Adipocyte (in vitro differentiated cells): ENCODE measurements around the gene KIF4B.
"Not testable (repeated sequence)": the region's sequence is repeated elsewhere in the genome, so short reads cannot be mapped to it uniquely, and the experiment has no call there.

Experiments
- DNase-seq: peaks from one replicate; pipeline ENCODE4 v3.0.0-alpha.2; 2015; ENCODE audit warnings: low read depth
- H3K27me3 ChIP-seq: replicated peaks from 2 replicates; pipeline ENCODE4 v1.7.0; 2013; ENCODE audit warnings: mild to moderate bottlenecking, low read length, moderate library complexity; ENCODE audit not compliant: control insufficient read depth, insufficient read depth
- H3K36me3 ChIP-seq: 2 replicates; pipeline ENCODE4 v1.7.0; 2013; ENCODE audit warnings: low read length, mild to moderate bottlenecking, moderate library complexity; ENCODE audit not compliant: control insufficient read depth, insufficient read depth, severe bottlenecking
- H3K4me1 ChIP-seq: 2 replicates; pipeline ENCODE4 v1.7.0; 2013; ENCODE audit warnings: mild to moderate bottlenecking, low read length, moderate library complexity; ENCODE audit not compliant: control insufficient read depth, insufficient read depth
- H3K4me3 ChIP-seq: 2 replicates; pipeline ENCODE4 v1.7.0; 2013; ENCODE audit warnings: mild to moderate bottlenecking, low read length, moderate library complexity
- H3K9ac ChIP-seq: 2 replicates; pipeline ENCODE4 v1.7.0; 2013; ENCODE audit warnings: mild to moderate bottlenecking, low read length, moderate library complexity
- H3K9me3 ChIP-seq: 2 replicates; pipeline ENCODE4 v1.7.0; 2013; ENCODE audit warnings: mild to moderate bottlenecking, low read length, moderate library complexity; ENCODE audit not compliant: control insufficient read depth

Gene KIF4B

GRCh38 chr5:155034145-155034744, 20.7 kb downstream of the KIF4B start:
- not testable (repeated sequence) for H3K27me3 ChIP-seq, H3K9ac ChIP-seq, H3K9me3 ChIP-seq, H3K4me1 ChIP-seq, DNase-seq, H3K36me3 ChIP-seq, H3K4me3 ChIP-seq

- H3K27me3 ChIP-seq, H3K9me3 ChIP-seq, H3K4me1 ChIP-seq, DNase-seq, H3K9ac ChIP-seq, H3K36me3 ChIP-seq, H3K4me3 ChIP-seq: not testable (repeated sequence)
These were observed 21.5 kb downstream of the KIF4B start for GRCh38 chr5:155035087-155035486.

- H3K9me3 ChIP-seq: no peaks in the 10 kb centered on the region
- no peak overlapping the region for H3K4me3 ChIP-seq
- no peak overlapping the region for H3K9ac ChIP-seq
- no peaks in the 10 kb centered on the region for H3K4me1 ChIP-seq
- peaks cover 6% of the 10 kb centered on the region for H3K27me3 ChIP-seq
- H3K36me3 ChIP-seq: no peaks in the 10 kb centered on the region
- no peak for DNase-seq
These were observed 27.6 kb downstream of the KIF4B start for GRCh38 chr5:155040984-155041653.

- Histone ChIP-seq H3K9ac (no peak overlapping the region), H3K9me3 (no peaks in the 10 kb centered on the region), H3K4me3 (no peak overlapping the region), H3K36me3 (no peaks in the 10 kb centered on the region), H3K4me1 (no peaks in the 10 kb centered on the region), H3K27me3 (peaks cover 12% of the 10 kb centered on the region)
- no peak for DNase-seq
These were observed 31.0 kb downstream of the KIF4B start for GRCh38 chr5:155044591-155044990.

- no peak for DNase-seq
- Histone ChIP-seq H3K36me3 (no peaks in the 10 kb centered on the region), H3K4me3 (no peak overlapping the region), H3K4me1 (no peaks in the 10 kb centered on the region), H3K27me3 (peaks cover 12% of the 10 kb centered on the region), H3K9me3 (no peaks in the 10 kb centered on the region), H3K9ac (no peak overlapping the region)
These were observed 33.0 kb downstream of the KIF4B start for GRCh38 chr5:155046591-155046990.

GRCh38 chr5:155047818-155048217, 34.3 kb downstream of the KIF4B start:
- no peaks in the 10 kb centered on the region for H3K9me3 ChIP-seq
- no peak for DNase-seq
- no peak overlapping the region for H3K9ac ChIP-seq

GRCh38 chr5:155049569-155050383, 36.2 kb downstream of the KIF4B start:
- peak; percentile 5 for DNase-seq
- Histone ChIP-seq H3K4me3 (no peak overlapping the region), H3K4me1 (no peaks in the 10 kb centered on the region), H3K36me3 (no peaks in the 10 kb centered on the region), H3K9me3 (no peaks in the 10 kb centered on the region), H3K9ac (no peak overlapping the region), H3K27me3 (peaks cover 12% of the 10 kb centered on the region)

More at GRCh38 chr5:155047818-155048217, 34.3 kb downstream of the KIF4B start:
- H3K4me3 ChIP-seq: no peak overlapping the region
- peaks cover 12% of the 10 kb centered on the region for H3K27me3 ChIP-seq
- no peaks in the 10 kb centered on the region for H3K4me1 ChIP-seq
- no peaks in the 10 kb centered on the region for H3K36me3 ChIP-seq

- no peak for DNase-seq
These were observed 36.9 kb downstream of the KIF4B start for GRCh38 chr5:155050384-155051019.

GRCh38 chr5:155052532-155052931, 39.0 kb downstream of the KIF4B start:
- Histone ChIP-seq H3K9ac (no peak overlapping the region), H3K27me3 (peaks cover 9% of the 10 kb centered on the region), H3K9me3 (no peaks in the 10 kb centered on the region), H3K36me3 (no peaks in the 10 kb centered on the region), H3K4me1 (no peaks in the 10 kb centered on the region), H3K4me3 (no peak overlapping the region)
- no peak for DNase-seq

More at GRCh38 chr5:155050384-155051019, 36.9 kb downstream of the KIF4B start:
- no peaks in the 10 kb centered on the region for H3K9me3 ChIP-seq
- no peaks in the 10 kb centered on the region for H3K4me1 ChIP-seq
- H3K27me3 ChIP-seq: peaks cover 11% of the 10 kb centered on the region
- H3K9ac ChIP-seq: no peak overlapping the region
- no peak overlapping the region for H3K4me3 ChIP-seq
- no peaks in the 10 kb centered on the region for H3K36me3 ChIP-seq

GRCh38 chr5:155053501-155053900, 39.9 kb downstream of the KIF4B start:
- no peak overlapping the region for H3K4me3 ChIP-seq
- H3K27me3 ChIP-seq: peaks cover 3% of the 10 kb centered on the region
- DNase-seq: no peak
- no peaks in the 10 kb centered on the region for H3K9me3 ChIP-seq
- H3K9ac ChIP-seq: no peak overlapping the region
- no peaks in the 10 kb centered on the region for H3K4me1 ChIP-seq
- no peaks in the 10 kb centered on the region for H3K36me3 ChIP-seq

GRCh38 chr5:155056644-155057269, 43.2 kb downstream of the KIF4B start:
- H3K9me3 ChIP-seq: no peaks in the 10 kb centered on the region
- peaks cover 3% of the 10 kb centered on the region for H3K27me3 ChIP-seq
- no peak for DNase-seq
- H3K9ac ChIP-seq: no peak overlapping the region
- H3K36me3 ChIP-seq: no peaks in the 10 kb centered on the region
- H3K4me1 ChIP-seq: no peaks in the 10 kb centered on the region
- H3K4me3 ChIP-seq: no peak overlapping the region
